IMR-90 (cell line): ENCODE measurements around the gene PALB2.

Experiments used
- POLR2A ChIP-seq: IDR thresholded peaks from 2 replicates; pipeline ENCODE4 v1.6.1; 2012; ENCODE audit warnings: mild to moderate bottlenecking, low read depth, low read length
- RCOR1 ChIP-seq: IDR thresholded peaks from 2 replicates; pipeline ENCODE4 v1.6.1; 2012; ENCODE audit warnings: mild to moderate bottlenecking, low read length, improper control_type of control experiment; ENCODE audit not compliant: insufficient replicate concordance
- RFX5 ChIP-seq: IDR thresholded peaks from 2 replicates; pipeline ENCODE4 v1.8.0; 2012; ENCODE audit warnings: low read depth, mild to moderate bottlenecking, low read length, moderate library complexity
- TF ChIP-seq, protein P1 (sequence below): conservative IDR thresholded peaks from 2 replicates; pipeline ENCODE4 v1.5.1; 2012; ENCODE audit warnings: mild to moderate bottlenecking, low read depth, low read length, improper control_type of control experiment

DNA sequence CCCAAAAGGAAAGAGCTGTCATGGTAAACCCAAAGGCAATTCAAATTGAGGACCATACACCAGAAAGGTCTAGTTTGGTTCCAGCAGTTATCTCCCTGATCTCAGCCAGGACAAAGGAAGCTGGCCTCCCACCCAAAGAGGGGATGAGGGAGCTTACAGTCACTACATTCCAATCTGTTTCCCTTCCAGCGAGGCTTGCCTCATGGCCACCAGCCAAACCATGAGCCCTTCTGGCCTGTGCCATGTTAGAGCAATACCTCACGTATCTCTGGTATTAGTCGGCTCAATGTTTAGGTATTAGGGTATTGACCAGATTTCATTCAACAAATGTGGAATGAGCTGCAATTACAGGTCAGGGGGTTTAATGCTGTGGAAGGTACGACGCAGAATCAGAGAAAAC, 53.4 kb downstream of the PALB2 start:
- TF ChIP-seq POLR2A (no peak), RCOR1 (no peak), RFX5 (no peak)
- TF ChIP-seq, protein P1, sequence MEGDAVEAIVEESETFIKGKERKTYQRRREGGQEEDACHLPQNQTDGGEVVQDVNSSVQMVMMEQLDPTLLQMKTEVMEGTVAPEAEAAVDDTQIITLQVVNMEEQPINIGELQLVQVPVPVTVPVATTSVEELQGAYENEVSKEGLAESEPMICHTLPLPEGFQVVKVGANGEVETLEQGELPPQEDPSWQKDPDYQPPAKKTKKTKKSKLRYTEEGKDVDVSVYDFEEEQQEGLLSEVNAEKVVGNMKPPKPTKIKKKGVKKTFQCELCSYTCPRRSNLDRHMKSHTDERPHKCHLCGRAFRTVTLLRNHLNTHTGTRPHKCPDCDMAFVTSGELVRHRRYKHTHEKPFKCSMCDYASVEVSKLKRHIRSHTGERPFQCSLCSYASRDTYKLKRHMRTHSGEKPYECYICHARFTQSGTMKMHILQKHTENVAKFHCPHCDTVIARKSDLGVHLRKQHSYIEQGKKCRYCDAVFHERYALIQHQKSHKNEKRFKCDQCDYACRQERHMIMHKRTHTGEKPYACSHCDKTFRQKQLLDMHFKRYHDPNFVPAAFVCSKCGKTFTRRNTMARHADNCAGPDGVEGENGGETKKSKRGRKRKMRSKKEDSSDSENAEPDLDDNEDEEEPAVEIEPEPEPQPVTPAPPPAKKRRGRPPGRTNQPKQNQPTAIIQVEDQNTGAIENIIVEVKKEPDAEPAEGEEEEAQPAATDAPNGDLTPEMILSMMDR, result no peak
